ENCODE measurements around the gene CAMTA1.

Gene CAMTA1

GRCh38 chr1:7171574-7171973 is 386.3 kb downstream of the CAMTA1 start:
- in situ Hi-C loops (cut with MboI; ENCODE audit: low sequenced_read_pairs): no loop called here

- in situ Hi-C loops (cut with MboI; ENCODE audit: low sequenced_read_pairs): no loop called here
Observed at GRCh38 chr1:7172804-7173203, 387.6 kb downstream of the CAMTA1 start.

- in situ Hi-C loops (cut with MboI; ENCODE audit: low sequenced_read_pairs): no loop called here
Observed at GRCh38 chr1:7174561-7174960, 389.3 kb downstream of the CAMTA1 start.

- in situ Hi-C loops (cut with MboI; ENCODE audit: low sequenced_read_pairs): no loop called here
Observed at GRCh38 chr1:7174980-7175906, 390.0 kb downstream of the CAMTA1 start.

- in situ Hi-C loops (cut with MboI; ENCODE audit: low sequenced_read_pairs): no loop called here
Observed at GRCh38 chr1:7177021-7177420, 391.8 kb downstream of the CAMTA1 start.

- in situ Hi-C loops (cut with MboI; ENCODE audit: low sequenced_read_pairs): no loop called here
Observed at GRCh38 chr1:7177438-7178146, 392.3 kb downstream of the CAMTA1 start.

GRCh38 chr1:7178336-7178735 is 393.1 kb downstream of the CAMTA1 start:
- in situ Hi-C loops (cut with MboI; ENCODE audit: low sequenced_read_pairs): no loop called here

GRCh38 chr1:7178741-7179140 is 393.5 kb downstream of the CAMTA1 start:
- in situ Hi-C loops (cut with MboI; ENCODE audit: low sequenced_read_pairs): no loop called here

- in situ Hi-C loops (cut with MboI; ENCODE audit: low sequenced_read_pairs): no loop called here
Observed at GRCh38 chr1:7185721-7186120, 400.5 kb downstream of the CAMTA1 start.

- in situ Hi-C loops (cut with MboI; ENCODE audit: low sequenced_read_pairs): no loop called here
Observed at GRCh38 chr1:7186382-7187111, 401.3 kb downstream of the CAMTA1 start.

GRCh38 chr1:7187112-7187493 is 401.8 kb downstream of the CAMTA1 start:
- in situ Hi-C loops (cut with MboI; ENCODE audit: low sequenced_read_pairs): no loop called here

- in situ Hi-C loops (cut with MboI; ENCODE audit: low sequenced_read_pairs): no loop called here
Observed at GRCh38 chr1:7190261-7190660, 405.0 kb downstream of the CAMTA1 start.

- in situ Hi-C loops (cut with MboI; ENCODE audit: low sequenced_read_pairs): no loop called here
Observed at GRCh38 chr1:7192453-7192852, 407.2 kb downstream of the CAMTA1 start.

- in situ Hi-C loops (cut with MboI; ENCODE audit: low sequenced_read_pairs): no loop called here
Observed at GRCh38 chr1:7196036-7196911, 411.0 kb downstream of the CAMTA1 start.

- in situ Hi-C loops (cut with MboI; ENCODE audit: low sequenced_read_pairs): no loop called here
Observed at GRCh38 chr1:7198664-7199063, 413.4 kb downstream of the CAMTA1 start.

- in situ Hi-C loops (cut with MboI; ENCODE audit: low sequenced_read_pairs): no loop called here
Observed at GRCh38 chr1:7199077-7199779, 414.0 kb downstream of the CAMTA1 start.

GRCh38 chr1:7207875-7208646 is 422.8 kb downstream of the CAMTA1 start:
- in situ Hi-C loops (cut with MboI; ENCODE audit: low sequenced_read_pairs): loop anchor here (25.0 kb wide), 2 partner anchors 496 to 721 kb away; partner anchors contain the start of genes DNAJC11 and PLEKHG5

- in situ Hi-C loops (cut with MboI; ENCODE audit: low sequenced_read_pairs): loop anchor here (25.0 kb wide), 2 partner anchors 496 to 721 kb away; partner anchors contain the start of genes DNAJC11 and PLEKHG5
Observed at GRCh38 chr1:7208647-7209180, 423.5 kb downstream of the CAMTA1 start.
